Panc1 (cell line): ENCODE data around the gene APCDD1L.

Experiments
- CTCF ChIP-seq: fragments of 450-650 bp; IDR thresholded peaks from 2 replicates; pipeline ENCODE4 v1.5.1; 2017; ENCODE audit warnings: mild to moderate bottlenecking
- SIN3A ChIP-seq: IDR thresholded peaks from 2 replicates; pipeline ENCODE4 v1.6.1; 2012; ENCODE audit warnings: low read depth, mild to moderate bottlenecking, low read length, moderate library complexity, borderline replicate concordance; ENCODE audit not compliant: insufficient read depth

GRCh38 chr20:58547623-58548475, 32.6 kb upstream of the APCDD1L start:
- TF ChIP-seq CTCF: no peak
- TF ChIP-seq SIN3A: no peak
